NCI-H2196 treated with DMSO at 0.1 percent for 48 hours (cell line): ENCODE data around the gene TMEM233.

Experiments used
- DNase-seq: peaks from one replicate; lab custom pipeline; 2025; ENCODE audit not compliant: unreplicated experiment; lab: John Stamatoyannopoulos, UW

Gene TMEM233

DNA sequence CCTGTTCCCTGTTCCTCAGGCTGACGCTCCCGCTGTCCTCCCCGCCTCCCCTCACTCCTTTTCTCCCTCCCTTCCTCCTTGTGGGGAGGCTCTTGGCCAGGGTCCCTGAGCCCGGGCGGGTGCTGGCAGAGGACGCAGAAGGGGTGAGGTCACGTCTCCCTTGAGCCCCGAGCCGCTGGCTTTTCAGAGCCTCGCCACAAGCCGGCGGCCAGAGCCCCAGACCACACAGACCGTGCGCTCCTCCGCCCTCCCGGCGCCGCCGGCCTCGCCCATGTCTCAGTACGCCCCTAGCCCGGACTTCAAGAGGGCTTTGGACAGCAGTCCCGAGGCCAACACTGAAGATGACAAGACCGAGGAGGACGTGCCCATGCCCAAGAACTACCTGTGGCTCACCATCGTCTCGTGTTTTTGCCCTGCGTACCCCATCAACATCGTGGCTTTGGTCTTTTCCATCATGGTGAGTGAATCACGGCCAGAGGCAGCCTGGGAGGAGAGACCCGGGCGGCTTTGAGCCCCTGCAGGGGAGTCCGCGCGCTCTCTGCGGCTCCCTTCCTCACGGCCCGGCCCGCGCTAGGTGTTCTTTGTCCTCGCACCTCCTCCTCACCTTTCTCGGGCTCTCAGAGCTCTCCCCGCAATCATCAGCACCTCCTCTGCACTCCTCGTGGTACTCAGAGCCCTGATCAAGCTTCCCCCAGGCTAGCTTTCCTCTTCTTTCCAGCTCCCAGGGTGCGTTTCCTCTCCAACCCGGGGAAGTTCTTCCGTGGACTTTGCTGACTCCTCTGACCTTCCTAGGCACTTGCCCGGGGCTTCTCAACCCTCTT lies at the start of gene TMEM233:
TMEM233 (plus strand) TSS at position 197 of the 821 bp plus-strand sequence; CDS start at position 272, 75 bp downstream.
- DNase-seq, result no peak

- DNase-seq, result peak; percentile 49
Observed at GRCh38 chr12:119544765-119545625, 48.6 kb upstream of the TMEM233 start.

DNA sequence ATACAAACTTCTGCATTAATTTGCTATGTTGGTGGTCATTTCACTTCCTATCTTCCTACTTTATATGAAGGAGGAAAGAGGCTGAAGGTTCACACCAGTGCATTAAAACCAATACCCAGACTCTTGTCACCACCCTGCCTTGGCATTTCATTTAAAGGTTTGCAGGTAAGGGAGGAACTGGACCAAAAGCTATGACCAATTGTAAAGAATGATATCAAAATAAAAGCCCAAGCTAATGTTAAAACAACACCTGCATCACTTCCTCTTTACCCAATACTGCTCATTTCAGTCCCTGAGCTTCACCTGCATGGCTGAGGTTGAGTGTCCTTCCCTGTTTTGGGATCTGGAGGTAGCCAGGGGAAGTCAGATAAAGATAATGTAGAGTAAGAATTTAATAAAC lies 47.2 kb upstream of the TMEM233 start:
- no peak for DNase-seq

- DNase-seq, result no peak
Observed at GRCh38 chr12:119547001-119547400, 46.6 kb upstream of the TMEM233 start.

DNA sequence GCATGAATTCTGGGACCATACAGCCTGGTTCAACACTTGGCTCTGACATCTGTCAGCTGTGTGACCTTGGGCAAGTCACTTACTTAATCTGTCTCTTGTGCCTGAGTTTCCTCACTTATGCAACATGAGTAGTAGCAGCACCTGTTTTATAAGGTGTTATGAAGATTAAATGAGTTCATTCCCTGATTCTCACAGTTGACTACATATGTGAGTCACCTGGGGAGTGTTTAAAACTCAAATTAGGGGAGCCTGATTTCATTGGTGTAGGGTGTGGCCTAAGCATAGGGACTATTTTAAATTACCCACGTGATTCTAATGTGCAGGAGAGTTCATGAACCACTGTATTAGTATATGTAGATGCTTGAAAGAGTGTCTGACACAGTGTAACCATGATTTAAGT lies 36.7 kb upstream of the TMEM233 start:
- DNase-seq, result no peak

- DNase-seq, result no peak
Observed at GRCh38 chr12:119565404-119565803, 28.2 kb upstream of the TMEM233 start.

- DNase-seq, result no peak
Observed at GRCh38 chr12:119570771-119571170, 22.8 kb upstream of the TMEM233 start.

DNA sequence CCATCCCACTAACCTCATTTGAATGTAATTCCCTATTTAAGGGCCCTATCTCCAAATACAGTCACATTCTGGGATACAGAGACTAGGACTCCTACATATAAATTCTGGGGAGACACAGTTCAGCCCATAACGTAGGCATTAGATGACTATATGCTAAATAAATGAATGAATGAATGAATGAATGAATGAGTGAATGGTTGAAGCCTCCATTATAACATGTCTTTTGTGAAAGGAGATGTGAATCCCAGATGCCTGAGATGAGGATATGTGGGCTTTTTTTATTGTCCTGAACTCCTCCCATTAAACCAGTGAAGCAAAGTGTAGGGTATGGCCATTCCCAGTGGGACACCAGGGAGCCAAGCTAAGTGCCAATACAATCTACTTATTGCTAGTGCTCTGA lies 20.5 kb upstream of the TMEM233 start:
- no peak for DNase-seq

DNA sequence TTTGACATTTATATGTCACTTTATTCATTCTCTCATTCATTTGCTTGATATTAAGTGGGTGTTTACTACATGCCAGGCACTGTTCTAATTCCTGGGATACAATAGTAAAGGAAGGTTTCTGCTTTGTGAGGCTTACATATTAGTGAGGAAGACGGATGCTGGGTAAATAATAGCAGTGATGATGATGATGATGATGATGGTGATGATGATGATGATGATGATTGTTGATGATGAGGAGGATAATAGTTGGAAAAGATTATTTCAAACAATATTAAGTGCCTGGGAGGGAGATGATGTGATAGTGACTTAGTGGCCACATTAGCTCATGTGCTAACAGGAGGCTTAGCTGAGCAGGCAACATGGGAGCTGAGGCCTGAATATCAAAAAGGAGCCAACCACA lies 19.3 kb upstream of the TMEM233 start:
- no peak for DNase-seq

- no peak for DNase-seq
Observed at GRCh38 chr12:119576118-119576810, 17.3 kb upstream of the TMEM233 start.

DNA sequence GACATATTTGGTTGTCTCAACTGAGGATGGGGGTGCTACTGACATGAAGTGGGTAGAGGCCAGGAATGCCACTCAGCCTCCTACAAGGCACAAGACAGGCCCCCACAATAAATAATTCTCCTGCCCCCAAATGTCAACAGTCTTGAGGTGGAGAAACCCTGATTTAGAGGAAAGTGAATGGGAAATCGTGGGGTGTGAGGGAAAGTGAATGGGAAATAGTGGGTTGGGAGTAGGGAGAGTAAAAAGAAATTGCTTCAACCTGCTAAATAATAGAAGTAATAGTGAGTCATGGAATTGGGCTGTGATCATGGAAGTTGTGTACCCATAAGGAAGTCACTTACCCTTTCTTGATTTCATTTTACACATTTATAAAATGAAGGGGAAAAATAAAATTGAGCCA lies 16.7 kb upstream of the TMEM233 start:
- DNase-seq, result no peak

DNA sequence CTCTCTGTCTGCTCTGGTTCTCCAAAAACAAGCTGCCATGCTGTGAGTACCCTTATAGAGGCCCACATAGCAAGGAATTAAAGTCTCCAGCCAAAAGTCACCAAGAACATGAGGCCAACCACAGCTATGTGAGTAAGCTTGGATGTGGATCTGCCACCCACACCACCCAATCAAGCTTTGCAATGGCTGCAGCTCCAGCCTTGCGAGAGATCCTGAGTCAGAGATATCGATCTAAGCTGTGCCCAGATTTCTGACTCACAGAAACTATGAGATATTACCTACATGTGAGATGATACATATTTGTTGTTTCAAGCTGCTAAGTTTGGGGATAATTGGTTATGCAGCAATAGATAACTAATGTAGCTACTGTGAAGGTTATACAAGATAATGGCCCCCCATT lies 15.5 kb upstream of the TMEM233 start:
- no peak for DNase-seq

DNA sequence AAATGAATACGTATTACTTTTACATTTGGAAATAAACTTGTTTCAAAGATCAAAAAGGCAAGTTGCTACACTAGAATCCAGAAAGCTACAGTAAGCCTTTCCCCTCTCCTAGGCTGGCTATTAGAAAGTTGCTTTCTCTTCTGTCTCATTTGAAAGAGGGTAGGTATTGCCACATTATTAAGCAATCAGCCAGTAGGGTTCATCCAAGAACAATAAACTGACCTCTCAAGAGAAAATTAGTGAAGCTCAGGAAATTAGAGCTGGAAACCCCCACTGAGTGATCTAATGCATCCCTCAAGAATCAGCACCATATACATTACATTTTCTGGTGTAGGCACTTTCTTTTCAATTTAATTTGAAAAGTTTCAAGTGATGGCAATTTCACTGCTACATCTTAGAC lies 4.5 kb upstream of the TMEM233 start:
- no peak for DNase-seq

DNA sequence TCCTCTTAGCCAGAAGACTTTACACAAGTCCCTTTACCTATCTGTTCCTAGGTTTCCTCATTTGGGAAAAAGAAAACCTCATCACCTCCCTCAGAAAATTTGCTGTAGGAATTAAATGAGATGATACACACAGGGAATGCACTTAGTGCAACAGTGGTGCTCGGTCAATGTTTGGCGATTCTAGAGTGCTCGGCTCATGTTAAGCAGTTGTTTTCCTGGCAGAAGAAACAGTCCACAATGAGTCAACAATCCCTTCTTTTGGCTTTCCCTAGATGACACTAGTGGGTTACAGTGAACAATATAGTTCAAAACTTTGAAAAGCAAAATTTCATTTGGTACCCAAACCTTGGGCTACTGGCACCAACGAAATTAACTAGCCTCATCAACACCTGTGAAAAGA lies 3.9 kb upstream of the TMEM233 start:
- DNase-seq, result no peak

GRCh38 chr12:119592232-119592631 lies 1.3 kb upstream of the TMEM233 start:
- DNase-seq, result no peak

DNA sequence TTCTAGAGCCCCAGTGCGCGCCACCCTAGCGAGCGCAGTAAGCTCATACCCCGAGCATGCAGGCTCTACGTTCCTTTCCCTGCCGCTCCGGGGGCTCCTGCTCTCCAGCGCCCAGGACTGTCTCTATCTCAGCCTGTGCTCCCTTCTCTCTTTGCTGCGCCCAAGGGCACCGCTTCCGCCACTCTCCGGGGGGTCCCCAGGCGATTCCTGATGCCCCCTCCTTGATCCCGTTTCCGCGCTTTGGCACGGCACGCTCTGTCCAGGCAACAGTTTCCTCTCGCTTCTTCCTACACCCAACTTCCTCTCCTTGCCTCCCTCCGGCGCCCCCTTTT lies 791 bp downstream of the TMEM233 start:
- DNase-seq, result no peak

- no peak for DNase-seq
Observed at GRCh38 chr12:119594772-119595445, 1.3 kb downstream of the TMEM233 start.

- no peak for DNase-seq
Observed at GRCh38 chr12:119598159-119598558, 4.6 kb downstream of the TMEM233 start.

DNA sequence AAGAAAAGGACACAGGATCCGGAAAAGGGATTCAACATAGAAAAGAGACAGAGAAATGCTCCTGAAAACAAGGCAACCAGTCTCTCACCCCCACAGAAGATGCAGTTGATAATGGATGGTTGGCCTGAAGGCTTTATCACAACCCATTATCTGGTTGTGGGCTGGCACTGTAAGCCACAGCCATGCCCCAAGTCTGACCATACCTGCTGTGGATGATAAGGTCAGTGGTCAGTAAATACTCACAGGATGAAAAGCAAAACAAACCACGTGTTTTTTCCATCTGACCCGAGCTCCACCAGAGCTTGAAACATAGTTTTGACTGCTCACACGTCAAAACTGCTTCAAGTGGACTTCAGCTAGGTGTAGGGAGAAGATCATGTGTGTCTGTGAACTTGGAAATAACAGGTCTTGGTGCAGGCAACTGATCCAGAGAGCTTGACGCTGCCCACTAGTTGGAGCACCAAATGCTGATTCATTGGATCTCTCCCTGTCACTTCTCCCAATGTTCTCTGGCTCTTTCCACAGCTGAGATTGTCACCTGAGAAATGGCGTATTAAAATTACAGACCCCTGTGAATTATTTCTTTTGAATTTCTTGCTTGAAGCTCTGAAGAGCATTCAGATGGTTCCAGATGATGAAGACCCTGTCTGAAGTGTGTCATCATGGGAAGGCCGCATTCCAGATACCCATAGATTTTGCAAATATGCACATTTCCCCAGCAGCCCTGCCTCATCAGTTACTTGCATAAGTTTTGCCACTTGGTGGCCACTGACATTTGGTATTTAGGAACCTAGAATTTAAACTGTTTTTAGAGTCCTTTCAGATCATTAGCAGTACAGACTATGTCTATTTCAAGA lies 8.5 kb downstream of the TMEM233 start:
- DNase-seq, result no peak

DNA sequence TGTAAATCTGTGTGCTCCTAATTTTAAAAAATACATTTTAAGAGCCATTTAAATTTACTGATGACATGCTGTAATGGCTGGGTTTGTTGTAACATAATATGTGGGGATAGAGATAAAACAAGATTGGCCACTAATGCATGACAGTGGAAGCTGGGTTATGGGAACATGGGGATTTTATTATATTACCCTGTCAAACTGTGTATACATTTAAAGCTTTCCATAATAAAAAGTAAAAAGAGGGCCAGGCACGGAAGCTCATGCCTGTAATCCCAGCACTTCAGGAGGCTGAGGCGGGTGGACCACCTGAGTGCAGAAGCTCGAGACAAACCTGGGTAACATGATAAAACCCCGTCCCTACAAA lies 9.1 kb downstream of the TMEM233 start:
- no peak for DNase-seq
